Measurements from ENCODE around the gene PAK5.
A peak's percentile ranks its signal among the peaks of the same experiment; 100 is the strongest.

The PAK5 gene

DNA sequence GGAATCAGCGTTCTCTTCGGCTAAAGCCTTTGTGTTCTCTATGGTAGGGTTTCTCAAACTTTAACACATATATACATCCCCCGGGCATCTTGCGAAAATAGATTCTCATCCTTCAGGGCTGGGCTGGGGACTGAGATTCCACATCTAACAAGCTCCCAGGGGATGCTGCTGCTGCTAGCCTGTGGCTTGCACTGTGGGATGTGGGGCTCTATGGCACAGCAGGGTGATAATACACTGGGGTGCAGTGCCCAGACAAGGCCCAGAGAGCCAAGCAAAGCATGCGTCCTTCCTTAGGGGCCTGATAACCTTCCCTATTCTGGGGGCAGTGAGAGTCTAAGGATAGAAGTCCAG is 222.4 kb downstream of the PAK5 start:
- DNase-seq (ENCODE audit: low read depth) = no peak

DNA sequence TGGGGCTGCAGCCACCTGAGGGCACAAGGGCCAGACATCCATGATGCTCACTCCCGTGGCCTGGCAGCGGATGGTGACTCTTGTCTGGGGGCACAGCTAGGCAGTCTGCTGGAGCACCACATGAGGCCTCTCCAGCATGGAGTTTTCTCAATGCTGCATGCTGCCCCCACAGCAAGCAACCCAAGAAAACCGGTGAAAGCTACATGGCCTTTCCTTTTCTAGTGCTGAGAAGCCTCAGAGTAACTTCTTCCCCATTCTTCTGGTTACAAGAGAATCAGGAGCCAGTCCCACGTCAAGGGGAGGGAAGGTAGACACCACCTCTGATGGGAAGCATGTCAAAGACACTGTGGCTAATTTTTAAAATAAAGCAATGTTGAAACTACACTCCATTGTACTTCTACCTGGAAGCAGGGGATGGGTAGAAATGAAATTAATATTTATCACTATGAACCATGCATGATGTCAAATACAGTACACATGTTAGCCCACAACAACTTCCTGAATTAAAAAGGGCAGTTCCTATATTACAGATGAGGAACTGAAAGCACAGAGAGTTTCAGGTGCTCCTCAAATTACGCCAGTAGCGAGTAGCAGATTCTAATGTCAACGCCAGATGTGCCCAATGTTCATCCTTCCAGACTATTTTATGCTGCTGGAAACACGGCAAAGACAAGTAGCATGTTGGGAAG is 223.0 kb downstream of the PAK5 start:
- no peak for DNase-seq (ENCODE audit: low read depth)

DNA sequence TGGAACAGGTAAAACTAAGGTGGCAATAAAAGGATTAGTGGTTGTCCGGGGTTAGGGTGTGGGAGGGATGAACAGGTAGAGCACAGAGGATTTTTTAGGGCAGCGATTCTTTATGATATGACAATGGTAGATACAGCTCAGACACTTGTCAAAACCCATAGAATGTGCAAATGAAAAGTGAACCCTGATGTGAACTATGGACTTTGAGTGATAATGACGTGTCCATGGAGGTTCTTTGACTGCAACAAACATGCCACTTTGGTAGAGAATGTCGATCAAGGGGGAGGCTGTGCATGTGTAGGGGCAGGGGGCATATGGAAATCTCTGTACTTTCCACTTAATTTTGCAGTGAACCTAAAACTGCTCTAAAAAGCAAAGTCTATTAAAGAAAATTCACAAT is 223.8 kb downstream of the PAK5 start:
- DNase-seq (ENCODE audit: low read depth) = no peak

DNA sequence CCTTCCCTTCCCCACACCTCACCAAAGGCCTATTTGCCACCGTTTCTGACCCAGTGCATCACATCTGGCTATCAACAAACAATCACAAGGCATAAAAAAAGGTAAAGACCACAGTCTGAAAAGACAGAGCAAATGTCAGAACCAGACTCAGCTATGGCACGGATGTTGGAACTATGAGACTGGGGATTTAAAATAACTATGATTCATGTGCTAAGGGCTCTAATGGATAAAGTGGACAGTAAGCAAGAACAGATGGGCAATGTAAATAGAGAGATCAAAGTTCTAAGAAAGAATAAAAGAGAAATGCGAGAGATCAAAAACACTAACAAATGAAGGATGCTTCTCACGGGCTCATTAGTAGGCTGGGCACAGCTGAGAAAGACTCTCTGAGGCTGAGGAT is 225.0 kb downstream of the PAK5 start:
- DNase-seq (ENCODE audit: low read depth) = no peak

DNA sequence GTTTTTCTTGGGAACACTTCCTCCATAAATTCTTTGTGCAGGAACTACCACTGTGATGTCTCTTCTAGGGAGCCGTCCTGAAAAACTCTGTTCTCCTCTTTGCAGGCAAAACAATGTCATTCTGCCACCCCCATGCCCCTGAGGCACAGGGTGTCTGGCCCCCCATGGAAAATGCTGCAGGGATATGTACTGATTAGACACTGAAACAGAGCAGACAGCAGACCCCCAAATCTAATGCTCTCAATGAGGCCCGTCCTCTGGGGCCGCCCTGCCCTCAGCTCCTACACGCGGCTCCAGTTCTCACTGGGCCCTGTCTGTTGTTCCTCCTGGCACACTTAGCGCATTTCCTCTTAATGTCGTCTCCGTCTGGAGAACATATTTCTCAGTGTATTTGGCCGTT is 227.0 kb downstream of the PAK5 start:
- no peak for DNase-seq (ENCODE audit: low read depth)

DNA sequence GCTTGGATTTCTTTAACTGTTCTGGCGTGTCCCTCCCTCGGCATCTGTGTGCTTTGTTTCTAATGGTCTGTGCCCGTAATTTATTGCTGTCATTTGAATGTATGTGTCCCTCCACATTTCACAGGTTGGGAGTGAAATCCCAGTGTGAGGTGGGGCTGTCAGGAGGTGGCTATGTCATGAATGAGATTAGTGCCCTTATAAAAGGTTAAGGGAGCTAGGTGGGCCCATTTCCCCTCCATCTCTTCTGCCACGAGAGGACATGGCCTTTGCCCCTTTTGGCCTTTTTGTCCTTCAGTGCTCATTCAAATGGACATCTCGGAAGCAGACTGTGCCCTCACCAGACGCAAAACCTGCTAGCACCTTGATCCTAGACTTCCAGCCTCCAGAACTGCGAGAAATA is 228.2 kb downstream of the PAK5 start:
- no peak for DNase-seq (ENCODE audit: low read depth)

DNA sequence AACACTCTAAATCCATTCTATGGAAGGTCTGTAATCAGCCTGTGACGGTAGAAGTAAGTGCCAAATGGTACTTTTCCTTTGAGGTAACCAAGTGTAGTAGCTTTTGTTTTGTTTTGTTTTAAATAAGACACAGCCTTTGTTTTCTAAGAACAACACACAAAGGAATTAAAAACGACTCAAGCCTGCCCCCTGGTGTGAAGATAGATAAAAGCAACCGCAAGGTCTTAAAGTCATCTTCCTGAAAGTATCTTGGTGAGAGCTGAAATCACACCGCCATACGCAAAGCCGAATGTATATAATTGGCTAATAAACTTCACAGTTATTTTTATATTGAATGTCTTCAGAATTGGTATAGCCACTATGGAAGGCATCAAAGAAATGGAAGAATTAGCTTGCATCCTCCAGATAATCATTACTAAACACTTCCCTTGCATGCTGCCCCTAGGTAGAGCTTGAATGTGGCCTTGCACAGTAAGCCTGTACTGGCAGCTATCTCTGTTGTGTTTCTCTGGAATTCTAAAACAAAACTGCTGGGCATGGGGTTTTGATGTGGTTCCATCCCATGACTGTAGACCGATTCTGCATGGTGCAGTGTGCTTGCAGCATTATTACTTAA is 228.9 kb downstream of the PAK5 start:
- DNase-seq (ENCODE audit: low read depth) = peak; percentile 53

DNA sequence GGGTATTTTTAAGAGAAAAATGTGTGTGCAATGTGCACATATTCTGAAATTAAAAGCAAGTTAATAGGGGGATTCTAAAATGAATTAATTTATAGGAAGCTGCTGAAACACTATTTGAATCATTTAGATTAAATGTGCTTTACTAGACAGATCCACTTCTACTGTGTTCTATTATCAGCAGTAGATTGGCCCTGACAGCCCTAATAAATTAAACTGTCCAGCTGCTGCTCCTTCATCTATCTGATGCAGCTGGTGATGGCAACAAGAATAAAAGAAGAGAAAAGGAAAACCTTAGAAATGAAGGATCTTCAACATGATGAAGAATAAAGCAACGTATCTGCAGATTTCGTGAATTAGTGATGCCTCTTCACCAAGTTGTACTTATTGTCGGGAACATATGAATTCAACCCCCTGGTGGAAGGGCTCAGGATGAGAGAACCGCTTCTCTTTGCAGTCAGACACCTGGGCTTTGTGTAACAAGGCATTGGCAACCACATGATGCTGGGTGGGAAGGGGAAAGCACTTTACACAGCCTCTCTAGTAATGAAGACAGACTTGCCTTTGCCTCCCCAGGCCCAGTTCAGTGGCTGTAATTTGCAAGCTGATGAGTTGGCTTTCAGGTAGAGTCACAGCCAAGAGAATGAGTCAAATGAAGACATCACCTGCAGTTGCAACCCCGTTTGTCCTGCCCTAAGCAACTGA is 230.1 kb downstream of the PAK5 start:
- no peak for DNase-seq (ENCODE audit: low read depth)

DNA sequence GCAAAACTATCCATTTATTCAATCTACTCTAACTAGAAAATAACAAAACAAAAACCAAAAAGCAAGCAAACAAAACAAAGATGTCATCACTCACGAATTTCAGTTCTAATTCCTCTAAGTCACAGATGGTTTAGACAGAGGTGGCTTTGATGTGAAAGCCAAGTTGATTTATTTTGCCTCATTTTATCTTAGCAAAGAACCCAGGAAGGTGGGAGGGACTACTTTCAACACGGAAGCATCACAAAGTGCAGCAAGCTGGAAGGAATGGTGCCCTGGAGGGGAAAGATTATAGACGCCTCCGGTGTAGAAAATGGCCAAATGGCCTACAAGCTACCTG is 236.1 kb downstream of the PAK5 start:
- no peak for DNase-seq (ENCODE audit: low read depth)

DNA sequence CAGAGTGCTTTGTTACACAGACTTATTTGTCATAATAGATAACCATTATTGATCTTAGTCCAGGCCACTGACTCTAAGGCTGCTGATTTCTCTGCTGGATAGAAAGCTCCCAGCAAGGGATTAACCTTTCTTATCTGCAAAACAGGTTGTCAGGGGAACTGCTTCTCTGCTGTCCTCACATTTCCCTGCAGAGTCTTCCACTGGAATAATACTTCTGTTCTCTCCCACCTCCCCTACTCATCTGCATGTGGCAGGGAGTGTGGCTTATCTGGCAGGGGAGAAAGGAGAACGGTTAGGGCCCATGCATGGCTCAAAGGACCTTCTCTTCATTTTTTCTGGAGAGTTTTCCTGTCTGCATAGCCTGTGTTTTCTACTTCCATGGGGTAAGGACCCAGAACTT is 238.3 kb downstream of the PAK5 start:
- no peak for DNase-seq (ENCODE audit: low read depth)

DNA sequence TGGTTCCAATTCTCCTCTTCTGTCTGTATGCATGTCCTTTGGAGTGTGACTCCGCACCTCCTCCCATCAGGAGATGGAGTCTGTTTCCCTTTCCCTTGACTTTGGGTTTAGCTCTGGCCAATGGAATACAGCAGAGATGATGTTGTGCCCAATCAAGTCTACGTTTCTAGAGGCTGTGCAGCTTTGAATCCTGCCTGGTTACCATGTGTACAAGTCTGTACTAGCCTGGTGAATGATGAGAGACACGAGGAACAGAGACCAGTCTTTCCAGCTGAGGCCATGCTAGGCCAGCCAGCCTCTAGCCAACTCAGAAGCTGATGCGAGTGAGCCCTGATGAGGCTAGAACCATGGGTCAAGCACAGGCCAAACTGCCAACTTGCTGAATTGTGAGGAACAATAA is 241.3 kb downstream of the PAK5 start:
- DNase-seq (ENCODE audit: low read depth) = no peak

DNA sequence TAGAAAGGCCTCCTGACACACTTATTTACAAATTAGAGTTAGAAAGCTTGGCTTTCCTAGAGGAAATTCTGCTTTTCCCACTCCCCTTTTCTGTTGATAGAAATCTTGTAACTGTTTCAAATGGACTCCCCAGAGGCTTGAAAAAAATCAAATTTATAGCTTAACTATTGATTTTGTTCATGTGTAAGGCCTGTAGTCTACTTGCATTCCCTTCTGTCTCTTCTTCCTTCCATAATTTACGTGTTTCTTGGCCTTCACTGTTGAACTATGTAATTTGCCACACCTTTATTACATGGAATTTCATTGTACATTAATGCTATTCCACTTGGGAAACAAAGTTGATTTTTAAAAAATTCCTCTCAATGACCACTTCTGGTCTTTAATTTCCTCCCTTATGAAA is 243.1 kb downstream of the PAK5 start:
- DNase-seq (ENCODE audit: low read depth) = no peak

DNA sequence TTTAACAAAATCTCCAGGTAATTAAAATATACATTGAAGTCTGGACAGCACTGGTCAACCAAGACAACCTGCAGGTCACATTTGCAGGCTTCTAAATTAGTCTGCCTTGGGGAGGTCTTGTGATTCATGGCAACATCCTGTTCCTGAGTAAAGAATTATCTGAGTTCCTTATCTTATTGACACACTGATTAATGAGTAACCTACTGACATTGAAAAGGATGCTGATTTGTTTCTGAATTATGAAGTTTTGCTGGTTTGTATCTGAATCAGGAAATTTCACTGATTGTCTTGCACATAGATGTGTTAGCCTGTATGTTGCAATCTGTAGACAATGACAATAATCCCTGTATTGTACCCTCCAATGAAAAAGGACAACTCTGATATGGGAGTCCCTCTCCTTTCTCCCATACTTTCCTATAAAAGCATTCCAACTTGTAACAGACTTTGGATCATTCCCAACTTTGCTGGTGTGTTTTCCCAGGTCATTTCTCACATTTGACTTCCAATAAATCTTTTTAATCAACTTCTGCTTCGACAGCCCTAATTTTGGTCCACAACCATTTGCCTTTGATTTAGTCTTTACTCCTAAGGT is 244.5 kb downstream of the PAK5 start:
- no peak for DNase-seq (ENCODE audit: low read depth)

DNA sequence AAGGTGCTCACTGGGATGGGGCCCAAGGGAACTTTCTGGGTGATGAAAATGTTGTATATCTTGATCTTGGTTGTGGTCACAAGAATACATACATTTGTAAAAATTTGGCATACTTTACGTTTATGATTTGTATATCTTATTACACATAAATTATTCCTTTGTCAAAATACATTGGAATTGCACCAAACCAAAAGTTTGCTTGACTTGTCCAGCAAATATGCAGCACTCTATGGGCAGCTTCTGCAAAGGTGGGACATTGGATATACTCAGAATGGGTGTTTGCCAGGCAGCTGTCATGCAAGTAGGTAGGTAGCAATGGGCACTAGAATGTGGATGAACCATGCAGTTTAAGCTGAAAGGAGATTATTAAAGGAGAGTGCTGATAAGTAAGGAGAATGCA is 246.5 kb downstream of the PAK5 start:
- DNase-seq (ENCODE audit: low read depth) = no peak

DNA sequence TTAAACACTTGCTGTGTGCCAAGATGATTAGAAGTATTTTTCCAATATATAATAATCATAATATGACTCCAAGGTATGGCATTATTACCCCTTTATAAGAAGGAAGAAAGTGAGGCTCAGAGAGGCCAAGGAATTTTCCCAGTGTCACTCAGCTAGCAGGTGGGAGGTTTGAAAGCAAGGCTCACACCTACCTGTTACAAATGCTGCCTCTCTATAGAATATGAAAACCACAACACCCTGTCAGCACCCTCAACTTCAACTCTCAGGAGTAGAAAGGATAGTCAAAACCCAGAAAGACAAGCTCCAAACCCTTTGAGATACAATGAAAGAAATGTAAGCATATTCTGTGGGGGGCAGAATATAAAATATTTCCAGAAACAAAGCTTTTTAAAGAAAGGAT is 247.8 kb downstream of the PAK5 start:
- no peak for DNase-seq (ENCODE audit: low read depth)

DNA sequence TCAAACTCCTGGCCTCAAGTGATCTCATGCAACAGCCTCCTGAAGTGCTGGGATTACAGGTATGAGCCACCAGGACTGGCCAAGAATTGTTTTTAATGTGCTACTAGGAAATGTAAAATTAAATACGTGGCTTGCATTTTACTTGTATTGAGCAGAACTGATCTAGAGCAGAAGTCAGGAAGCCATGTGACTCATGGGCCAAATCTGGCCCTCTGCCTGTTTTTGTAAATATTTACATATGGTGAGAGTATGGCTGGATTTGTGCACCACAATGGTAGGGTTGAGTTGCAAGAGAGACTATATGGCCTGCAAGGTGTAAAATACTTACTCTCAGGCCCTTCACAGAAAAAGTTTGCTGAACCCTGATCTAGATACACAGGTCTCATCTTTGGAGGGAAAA is 248.7 kb downstream of the PAK5 start:
- peak; percentile 19 for DNase-seq (ENCODE audit: low read depth)

DNA sequence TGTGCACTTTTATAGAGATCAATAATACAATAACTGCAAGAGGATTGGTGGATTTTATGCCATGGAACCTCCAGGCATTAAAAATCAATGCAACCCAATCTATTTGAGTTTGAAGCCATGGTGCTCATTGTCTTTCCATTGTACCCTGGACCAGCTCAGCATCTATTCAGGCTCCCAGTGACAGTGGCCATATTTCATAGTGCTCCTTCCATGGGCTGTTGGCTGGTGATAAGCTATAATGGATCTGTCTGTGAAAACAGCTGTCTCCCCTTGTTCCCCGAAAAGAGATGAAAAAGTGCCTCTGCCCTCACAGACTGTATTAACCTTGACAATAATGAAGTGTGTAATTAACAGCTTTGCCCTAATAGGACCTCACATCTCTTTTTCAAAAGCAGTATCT is 250.2 kb downstream of the PAK5 start:
- DNase-seq (ENCODE audit: low read depth) = no peak

DNA sequence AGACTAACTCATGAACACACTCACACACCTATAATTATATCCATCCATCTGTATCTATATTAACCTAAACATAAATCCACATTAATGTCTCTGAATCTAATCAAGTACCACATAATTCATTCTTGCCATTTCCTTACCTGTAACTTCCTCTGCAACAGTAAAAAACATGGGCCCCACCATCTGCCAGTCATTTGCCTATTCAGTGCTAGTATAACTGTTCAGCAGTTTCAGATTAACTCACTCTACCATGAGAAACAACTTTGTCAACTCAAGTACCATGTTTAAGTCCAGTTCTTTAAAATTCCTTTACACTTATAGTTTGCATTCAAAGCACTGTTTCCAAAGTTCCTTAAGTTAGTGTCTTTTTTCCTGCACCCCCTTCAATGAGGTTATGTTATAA is 255.7 kb downstream of the PAK5 start:
- DNase-seq (ENCODE audit: low read depth) = no peak

DNA sequence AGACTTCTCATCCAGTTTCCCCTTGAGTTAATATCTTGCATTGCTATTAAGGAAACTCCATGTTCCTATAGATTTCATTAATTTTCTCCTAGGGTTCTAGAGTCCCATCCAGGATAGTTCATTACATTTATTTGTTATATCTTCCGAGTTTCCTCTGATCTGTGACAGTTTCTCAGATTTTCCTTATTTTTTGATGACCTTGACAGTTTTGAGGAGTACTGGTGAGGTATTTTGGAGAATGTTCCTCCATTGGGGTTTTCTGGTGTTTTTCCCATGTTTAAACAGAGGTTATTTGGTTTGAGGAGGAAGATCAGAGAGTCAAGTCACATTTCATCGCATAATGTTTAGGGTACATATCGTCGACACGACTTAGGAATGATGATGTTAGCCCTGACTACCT is 256.7 kb downstream of the PAK5 start:
- no peak for DNase-seq (ENCODE audit: low read depth)

DNA sequence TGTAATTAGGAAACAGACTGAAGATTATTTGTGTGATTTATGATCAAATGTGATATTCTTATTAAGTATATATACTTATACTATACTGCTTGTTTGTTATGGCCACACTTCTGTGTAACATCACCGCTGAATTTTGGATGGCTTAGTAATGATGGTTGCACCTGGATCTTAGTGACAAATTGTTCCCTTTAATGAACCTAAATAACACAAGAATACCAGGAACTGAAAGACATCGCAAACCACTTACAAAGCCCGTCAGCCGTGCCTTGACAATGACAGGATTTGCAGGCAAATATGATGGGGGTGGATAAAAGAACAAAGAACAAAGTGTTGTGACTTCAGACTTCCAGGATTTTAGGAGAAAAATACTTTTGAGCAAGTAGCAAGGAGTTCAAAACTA is 257.4 kb downstream of the PAK5 start:
- no peak for DNase-seq (ENCODE audit: low read depth)

DNA sequence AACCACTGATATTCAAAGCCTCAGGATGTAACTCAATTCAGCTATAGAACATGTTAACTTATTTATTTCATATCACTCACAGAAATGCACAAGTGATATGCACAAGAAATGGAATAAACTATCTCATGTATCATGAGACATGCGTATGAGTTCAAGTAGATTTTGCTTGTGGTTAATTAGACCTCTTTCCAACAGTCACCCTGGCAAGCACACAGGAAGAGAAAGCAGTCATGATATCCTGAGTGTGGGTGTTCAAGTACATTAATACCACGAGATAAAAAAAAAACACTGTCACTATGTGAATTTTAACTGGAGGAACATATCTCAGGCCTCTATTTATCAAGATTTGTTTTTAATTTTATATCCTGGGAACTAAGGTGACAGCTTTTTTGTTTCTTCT is 260.3 kb downstream of the PAK5 start:
- DNase-seq (ENCODE audit: low read depth) = no peak

DNA sequence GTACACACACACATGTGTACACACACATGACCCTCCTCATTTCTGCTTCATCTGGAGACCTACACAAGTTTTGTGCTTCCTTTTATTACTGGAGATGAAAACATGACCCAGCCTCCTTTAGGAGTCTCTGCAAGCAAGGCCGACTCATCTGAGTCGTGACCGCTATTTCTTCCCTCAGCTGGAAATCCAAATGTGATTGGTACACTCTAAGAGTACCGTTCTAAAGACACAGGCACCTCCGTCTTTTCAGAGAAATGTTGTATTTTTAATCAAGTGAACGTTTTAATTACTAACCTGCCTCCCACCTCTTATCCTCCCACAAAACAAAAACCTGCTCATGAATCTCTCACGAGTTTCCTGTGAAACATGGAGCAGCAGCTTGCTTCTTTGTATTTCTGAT is 261.5 kb downstream of the PAK5 start:
- no peak for DNase-seq (ENCODE audit: low read depth)

DNA sequence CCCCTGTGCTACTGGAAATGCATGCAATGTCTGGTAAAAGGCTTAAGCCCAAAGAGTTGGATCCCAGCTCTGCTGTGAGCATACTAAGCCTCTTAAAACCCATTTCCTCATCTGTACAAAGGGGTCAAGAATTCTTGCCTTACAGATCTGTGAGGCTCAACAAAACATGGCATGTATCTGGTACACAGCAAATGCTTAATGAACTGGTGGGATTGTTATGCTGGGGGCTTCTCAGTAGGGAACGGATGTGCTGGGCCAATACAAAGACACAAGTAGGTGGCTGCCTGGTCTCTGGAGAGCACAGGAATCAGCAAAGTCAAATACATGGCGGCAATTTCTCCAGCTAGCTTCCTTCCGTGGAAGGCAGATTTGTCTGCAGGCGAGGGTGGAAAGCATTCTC is 262.2 kb downstream of the PAK5 start:
- DNase-seq (ENCODE audit: low read depth) = no peak

DNA sequence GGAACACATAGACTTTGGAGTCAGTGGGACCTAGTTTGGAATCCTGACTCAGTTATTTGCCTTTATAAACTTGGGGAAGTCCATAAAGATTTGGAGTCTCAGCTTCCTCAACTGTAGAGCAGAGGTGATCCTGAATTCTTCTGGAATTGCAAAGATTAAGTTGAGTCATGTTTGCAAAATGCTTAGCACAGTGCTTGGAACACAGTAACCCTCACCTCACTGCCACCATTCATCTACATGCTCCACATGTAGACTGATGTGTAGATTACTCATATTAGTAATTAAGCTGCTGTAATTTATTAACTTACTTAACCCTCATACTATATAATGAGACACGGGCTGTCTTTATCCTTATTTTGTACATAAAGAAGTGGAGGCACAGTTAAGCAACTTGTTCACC is 263.0 kb downstream of the PAK5 start:
- no peak for DNase-seq (ENCODE audit: low read depth)

Measured in HS-27A (cell line).